HPDE6-E6E7 (cell line): ENCODE data around the gene DACT2.
"Not testable (repeated sequence)": the region's sequence is repeated elsewhere in the genome, so short reads cannot be mapped to it uniquely, and the experiment has no call there.

Experiments used
- DNase-seq: peaks from one replicate; pipeline ENCODE4 v3.0.0; 2011; ENCODE audit warnings: missing footprints; ENCODE audit errors: extremely low spot score

The DACT2 gene

GRCh38 chr6:168281826-168282225, 37.8 kb downstream of the DACT2 start:
- no peak for DNase-seq

DNA sequence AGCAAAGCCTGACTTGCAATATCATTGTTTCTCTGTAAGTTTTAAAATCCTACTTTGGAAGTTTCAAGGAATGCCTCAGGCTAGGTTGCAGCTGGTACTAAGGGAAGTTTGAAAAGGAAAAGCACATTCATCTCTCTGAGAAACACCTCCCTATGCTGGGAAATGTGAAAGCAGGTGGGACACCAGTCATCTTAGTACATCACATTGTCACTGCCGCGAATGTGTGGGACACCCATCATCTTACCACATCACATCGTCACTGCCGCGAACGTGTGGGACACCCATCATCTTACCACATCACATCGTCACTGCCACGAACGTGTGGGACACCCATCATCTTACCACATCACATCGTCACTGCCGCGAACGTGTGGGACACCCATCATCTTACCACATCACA, 38.3 kb downstream of the DACT2 start:
- not testable (repeated sequence) for DNase-seq

GRCh38 chr6:168280899-168281245, 38.7 kb downstream of the DACT2 start:
- DNase-seq: no peak

GRCh38 chr6:168280020-168280898, 39.3 kb downstream of the DACT2 start:
- DNase-seq: no peak

DNA sequence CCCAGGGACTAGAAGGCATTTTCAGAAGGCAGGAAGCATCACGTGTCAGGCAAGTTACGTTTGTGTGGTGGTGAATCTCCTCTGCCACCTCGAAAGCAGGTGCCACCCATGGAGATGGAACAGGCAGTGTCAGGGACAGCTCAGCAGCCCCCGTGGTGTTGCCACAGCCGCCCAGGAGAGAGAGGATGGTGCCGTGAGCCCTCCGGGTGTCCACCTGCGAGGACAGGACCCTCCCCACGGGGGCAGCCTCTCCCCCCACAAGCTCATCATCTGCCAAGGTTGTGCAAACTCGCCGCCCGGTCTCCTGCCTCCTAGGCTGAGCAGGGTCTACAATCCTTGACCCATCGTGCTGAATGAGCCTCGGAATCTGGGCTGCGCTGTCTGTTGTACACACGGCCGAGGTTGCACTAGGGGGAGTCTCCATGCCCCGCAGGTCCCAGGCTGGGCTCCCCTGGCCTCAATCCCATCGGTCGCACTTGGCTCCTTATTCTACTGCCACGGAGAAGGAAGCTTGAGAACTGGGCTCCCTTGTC, 40.1 kb downstream of the DACT2 start:
- no peak for DNase-seq

GRCh38 chr6:168278904-168279303, 40.7 kb downstream of the DACT2 start:
- DNase-seq: no peak

DNA sequence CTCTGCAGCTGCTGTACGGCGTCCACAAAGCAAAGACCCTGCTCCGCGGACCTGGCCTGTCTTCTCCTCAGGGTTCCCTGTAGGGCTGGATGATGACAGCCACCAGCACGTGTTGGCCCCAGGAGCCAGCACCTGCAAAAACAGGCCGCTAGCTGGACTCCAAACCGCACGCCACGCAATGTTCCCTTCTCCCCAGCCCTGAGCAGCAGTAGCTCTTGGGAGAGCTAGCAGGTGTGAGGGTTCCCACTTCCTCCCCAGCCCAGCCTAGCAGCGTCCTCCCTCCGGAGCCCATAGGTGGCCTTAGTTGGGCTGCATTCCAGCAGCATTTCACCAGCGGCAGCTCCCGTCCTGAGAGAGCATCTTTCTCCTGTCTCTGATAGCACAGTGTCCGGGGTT, 42.3 kb downstream of the DACT2 start:
- DNase-seq: no peak

DNA sequence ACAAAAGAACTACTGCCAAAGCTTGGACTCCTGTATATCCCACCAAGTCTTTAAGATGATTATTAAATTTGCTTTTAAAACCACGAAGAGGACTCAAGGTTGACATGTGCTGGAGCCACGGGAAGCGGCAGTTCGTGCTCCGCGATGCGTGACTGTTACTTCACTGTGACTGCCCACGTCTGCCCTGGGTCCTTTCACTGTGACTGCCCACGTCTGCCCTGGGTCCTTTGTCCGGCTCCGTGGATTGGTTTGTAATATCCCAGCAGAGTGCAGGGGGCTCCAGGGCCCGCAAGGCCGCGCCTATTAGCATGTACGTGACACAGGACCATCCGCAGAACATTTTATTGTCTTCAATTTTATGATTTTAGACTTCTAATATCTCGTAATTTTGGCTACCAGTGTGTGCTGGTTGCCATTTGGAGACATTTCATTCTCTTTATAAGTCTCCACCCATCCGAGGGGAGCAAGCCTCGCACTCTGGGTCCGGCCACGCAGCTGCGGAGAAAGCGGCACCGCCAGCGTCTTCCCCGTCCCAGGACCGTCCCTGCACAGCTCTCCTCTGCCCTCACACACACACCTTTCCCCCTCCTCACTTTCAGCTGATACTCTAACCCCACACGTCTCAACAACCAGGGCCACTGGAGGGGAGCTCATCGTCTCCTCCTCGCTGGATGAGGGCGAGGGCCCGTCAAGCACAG, 42.9 kb downstream of the DACT2 start:
- DNase-seq: no peak

- no peak for DNase-seq
These were observed 44.4 kb downstream of the DACT2 start for GRCh38 chr6:168275168-168275567.

DNA sequence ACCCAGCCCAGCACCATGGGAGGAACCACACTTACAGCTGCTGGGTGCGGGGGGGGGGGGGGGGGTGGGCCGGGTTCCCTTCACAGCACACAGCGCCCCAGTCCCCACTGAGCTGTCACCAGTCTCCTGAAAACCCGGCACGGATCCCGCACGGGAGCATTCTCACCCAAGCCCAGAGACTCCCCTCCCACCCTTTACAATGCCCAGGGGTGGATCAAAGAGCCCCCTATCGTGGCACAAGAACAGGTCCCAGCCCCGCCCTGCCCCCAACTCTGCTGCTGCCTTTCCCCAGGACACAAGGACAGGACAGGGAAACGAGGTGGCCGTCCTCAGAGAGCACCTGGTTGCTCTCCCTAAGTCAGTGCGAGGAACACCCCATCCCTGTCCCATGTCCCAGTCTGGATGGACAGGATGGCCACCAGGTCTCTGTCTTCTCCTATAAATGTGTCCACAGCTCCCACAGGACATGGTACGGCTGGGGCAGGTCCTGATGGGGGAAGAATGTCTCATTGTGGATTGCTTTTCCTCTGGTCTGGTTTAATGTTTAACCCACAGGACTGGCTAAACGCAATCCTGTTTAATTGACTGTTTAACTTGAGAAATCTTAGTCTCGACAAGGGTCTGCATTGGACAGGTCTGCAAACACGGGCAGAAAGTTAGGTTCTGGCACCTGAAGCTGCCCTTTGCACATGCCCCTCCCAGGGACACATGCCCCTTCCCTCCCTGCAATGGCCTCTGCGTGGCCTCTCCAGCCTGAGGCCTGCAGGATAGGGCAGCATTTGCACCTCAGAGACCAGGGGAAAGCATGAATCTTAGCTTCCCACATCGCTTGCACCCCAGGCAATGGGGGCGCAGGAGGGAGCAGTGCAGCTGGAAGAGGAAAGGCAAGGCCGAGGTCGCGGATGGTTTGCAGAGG, 45.3 kb downstream of the DACT2 start:
- DNase-seq: no peak

- DNase-seq: no peak
These were observed 46.0 kb downstream of the DACT2 start for GRCh38 chr6:168273441-168274036.

DNA sequence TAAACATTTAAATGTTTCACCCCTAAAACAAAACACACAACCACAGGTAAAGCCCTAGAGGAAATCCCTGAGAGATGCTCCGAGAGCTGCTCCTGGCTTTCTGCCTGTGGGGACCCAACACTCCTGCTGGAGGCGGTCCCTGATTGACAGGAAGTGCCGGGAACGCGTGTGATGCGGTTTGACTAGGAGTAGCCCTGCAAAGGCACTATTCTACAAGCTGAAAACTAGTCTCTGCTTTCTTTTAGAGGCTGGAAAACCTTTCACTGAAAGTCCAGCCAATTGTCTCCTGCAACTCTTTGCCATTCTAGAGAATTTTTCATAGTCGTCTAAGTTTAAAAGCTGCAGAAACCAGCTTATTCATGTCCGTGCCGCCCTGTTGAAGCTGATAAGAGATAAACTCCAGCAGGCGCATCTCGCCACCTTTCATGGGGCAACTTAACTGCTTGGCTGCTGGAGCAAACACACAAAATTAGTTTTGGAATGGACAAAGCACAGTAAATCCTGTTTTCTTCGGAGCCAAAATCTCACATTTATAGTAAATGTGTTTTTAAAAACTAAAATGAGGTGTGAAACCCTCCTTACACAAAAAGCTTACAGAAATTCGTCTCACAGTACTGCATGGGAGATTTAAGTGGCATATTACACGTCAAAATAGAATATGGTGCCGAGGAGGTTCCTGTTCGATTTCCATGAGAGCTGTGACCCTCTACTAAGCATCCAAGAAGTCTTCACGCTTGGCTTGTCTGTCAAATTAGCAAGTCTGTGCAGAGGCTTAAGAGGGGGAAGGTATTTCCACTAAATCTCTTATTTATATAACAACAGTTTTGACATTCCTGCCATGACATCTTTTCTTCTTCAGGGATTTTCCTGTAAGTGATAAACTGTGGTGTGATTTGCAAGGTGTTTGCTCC, 46.9 kb downstream of the DACT2 start:
- DNase-seq: no peak

- no peak for DNase-seq
These were observed 49.1 kb downstream of the DACT2 start for GRCh38 chr6:168270274-168271172.

DNA sequence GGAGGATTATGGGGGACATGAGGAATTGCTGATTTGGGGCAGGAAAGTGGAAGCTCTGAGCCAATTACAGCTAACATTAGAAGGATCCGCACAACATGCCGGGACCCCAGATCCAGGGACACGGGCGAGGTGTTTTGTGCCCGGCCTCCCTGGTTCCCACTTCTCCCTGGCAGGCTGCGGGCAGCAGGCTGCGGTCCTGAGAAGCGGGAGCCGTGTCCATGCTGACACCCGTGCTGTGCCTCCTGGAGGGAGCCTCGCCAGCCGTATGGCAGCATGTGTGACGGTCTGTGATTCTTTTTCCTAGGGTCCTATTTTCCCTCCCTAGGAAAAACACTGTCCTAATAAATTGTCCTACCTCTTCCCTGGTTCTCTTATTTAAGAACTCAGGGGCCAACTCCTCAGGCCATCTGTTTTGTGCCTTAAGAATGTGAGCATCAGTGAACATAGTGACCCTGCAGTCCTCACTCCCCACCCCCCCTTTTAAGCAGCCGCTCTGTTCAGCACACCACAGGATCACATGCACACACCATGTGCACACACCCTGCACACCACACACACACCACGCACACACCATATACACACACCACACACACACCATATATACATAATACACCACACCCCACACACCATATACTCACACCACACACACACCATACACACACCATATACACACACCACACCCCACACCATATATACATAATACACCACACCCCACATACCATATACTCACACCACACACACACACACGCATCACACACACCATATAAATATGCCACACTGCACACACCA, 49.9 kb downstream of the DACT2 start:
- DNase-seq: no peak

DNA sequence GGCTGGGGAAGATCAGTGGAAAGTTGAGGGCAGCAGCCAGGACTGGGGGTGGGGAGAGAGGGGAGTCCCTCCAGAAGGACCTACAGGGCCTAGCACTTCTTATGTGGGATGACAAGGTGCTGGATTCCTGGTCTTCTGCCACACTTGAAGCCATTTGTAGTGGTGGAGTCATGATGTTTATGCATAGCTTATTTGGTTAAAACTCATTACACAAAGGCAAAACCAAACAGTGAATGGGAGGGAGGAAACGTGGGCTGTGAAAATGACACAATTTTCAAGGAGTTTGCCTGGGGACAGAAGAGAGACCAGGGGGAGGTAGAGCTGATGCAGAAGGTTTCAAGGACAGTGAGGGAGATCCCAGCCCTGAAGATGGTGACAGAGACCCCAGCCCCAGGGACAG, 50.8 kb downstream of the DACT2 start:
- no peak for DNase-seq

DNA sequence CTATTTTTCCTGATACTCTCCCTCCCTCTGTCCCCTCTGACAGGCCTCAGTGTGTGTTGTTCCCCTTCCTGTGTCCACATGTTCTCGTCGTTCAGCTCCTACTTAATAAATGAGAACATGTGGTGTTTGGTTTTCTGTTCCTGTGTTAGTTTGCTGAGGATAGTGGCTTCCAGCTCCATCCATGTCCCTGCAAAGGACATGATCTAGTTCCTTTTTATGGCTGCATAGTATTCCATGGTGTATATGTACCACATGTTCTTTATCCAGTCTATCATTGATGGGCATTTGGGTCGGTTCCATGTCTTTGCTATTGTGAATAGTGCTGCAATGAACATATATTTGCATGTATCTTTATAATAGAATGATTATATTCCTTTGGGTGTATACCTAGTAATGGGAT, 51.8 kb downstream of the DACT2 start:
- DNase-seq: not testable (repeated sequence)

DNA sequence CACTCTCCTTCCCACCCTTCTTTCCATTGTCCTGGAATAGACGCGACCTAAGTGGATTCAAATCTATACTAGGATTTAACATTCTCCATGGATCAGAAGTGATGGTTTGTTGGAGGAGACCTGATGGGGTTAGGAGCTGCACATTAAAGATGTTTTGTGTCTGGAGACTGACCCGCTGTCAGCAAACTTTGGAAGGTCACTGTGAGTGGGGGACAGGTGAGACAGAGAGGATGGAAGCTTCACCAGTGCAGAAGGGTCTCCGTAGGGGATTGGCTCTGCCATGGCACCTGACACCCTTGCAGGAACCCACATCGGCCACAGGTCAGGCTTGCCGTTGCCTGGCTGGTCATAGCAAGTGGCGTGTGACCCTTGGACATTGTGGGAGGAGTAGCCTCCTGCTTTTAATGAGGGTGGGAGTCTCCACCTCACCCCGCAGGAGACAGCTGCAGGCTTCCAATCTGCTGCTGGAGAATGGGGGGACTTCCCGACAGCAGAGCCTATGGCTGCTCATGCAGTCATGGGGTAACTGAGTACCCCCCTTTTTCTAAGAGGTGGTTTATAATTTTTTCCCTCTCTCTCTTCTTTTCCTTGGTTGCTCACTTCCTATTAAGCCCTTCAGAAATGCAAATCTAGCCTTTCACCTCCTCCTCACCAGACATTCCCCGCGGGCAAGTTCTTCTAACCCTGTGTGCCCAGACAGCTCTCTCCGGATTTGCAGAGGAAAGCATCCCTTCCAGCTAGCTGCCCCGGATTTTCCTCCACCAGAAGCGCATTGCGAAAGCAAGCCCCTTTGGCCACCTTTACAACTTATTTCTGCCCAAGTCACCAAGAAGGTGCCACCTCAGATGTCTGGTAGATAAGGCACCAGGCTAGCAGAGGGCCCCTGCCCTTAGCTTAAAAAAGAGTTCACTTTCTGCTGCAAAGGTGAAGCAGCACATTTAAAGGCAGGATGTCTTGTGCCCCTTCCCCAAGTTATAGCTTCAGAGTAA, 53.5 kb downstream of the DACT2 start:
- DNase-seq: no peak
